Measurements from ENCODE around the gene RTRAF. TPM values are rescaled to one million over a fixed set of nuclear protein-coding genes. Genes with fewer than 3 reads are reported as not detected.

The RTRAF gene
- total RNA-seq, 2 experiments from 2014 or later, result 213 to 244 TPM

GRCh38 chr14:52023518-52023917 is 34.2 kb downstream of the RTRAF start:
- H3K27ac ChIP-seq (ENCODE audit: low read depth, low read length, poor library complexity, severe bottlenecking), result no peak overlapping the region
- H4K20me1 ChIP-seq (ENCODE audit: insufficient read depth, low read length), result no peaks in the 10 kb centered on the region
- intact Hi-C loops (cut with micrococcal nuclease; ENCODE audit: unreplicated experiment), result no loop called here
- H3K4me2 ChIP-seq (ENCODE audit: low read length), result no peak overlapping the region
- H3K4me3 ChIP-seq (ENCODE audit: low read depth, low read length, poor library complexity, severe bottlenecking), result no peak overlapping the region
- BruUV-seq (replicated peaks), result no TSS peak
- CTCF ChIA-PET (ENCODE audit: unreplicated experiment), result no interaction called here
- no peak overlapping the region for H2AFZ ChIP-seq (ENCODE audit: low read length)
- H3K79me2 ChIP-seq (ENCODE audit: insufficient read depth, low read depth, low read length), result no peaks in the 10 kb centered on the region
- H3K9me3 ChIP-seq (ENCODE audit: low read length), result no peaks in the 10 kb centered on the region
- no peaks in the 10 kb centered on the region for H3K36me3 ChIP-seq (ENCODE audit: insufficient read depth, low read length)
- H3K4me1 ChIP-seq (ENCODE audit: insufficient read depth, low read length, poor library complexity, severe bottlenecking), result no peaks in the 10 kb centered on the region
- no peaks in the 10 kb centered on the region for H3K9me2 ChIP-seq (ENCODE audit: insufficient read depth, low read length)
- DNase-seq (ENCODE audit: low spot score), result no peak
- TF ChIP-seq, protein P1, sequence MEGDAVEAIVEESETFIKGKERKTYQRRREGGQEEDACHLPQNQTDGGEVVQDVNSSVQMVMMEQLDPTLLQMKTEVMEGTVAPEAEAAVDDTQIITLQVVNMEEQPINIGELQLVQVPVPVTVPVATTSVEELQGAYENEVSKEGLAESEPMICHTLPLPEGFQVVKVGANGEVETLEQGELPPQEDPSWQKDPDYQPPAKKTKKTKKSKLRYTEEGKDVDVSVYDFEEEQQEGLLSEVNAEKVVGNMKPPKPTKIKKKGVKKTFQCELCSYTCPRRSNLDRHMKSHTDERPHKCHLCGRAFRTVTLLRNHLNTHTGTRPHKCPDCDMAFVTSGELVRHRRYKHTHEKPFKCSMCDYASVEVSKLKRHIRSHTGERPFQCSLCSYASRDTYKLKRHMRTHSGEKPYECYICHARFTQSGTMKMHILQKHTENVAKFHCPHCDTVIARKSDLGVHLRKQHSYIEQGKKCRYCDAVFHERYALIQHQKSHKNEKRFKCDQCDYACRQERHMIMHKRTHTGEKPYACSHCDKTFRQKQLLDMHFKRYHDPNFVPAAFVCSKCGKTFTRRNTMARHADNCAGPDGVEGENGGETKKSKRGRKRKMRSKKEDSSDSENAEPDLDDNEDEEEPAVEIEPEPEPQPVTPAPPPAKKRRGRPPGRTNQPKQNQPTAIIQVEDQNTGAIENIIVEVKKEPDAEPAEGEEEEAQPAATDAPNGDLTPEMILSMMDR (conservative IDR thresholded peaks at IDR 0.05; ENCODE audit: low read length), result no peak
- POLR2A ChIA-PET, result interaction anchor here (0.6 kb wide), 2 partner anchors 153 to 234 kb away, joined by 3 to 9 read pairs; no protein-coding TSS in a partner anchor

GRCh38 chr14:52025310-52025709 is 36.0 kb downstream of the RTRAF start:
- H3K79me2 ChIP-seq (ENCODE audit: insufficient read depth, low read depth, low read length), result no peaks in the 10 kb centered on the region
- TF ChIP-seq, protein P1 (conservative IDR thresholded peaks at IDR 0.05; ENCODE audit: low read length), result no peak
- no peak for TF ChIP-seq EZH2phosphoT487 (IDR thresholded peaks at IDR 0.05; ENCODE audit: borderline replicate concordance, low read depth, low read length)
- no peaks in the 10 kb centered on the region for H3K9me3 ChIP-seq (ENCODE audit: low read length)
- DNase-seq (ENCODE audit: low spot score), result no peak
- POLR2A ChIA-PET, result interaction anchor here (0.7 to 0.8 kb wide), 3 partner anchors 10 to 106 kb away, joined by 3 to 4 read pairs (median 3); no protein-coding TSS in a partner anchor
- no peak overlapping the region for H3K27ac ChIP-seq (ENCODE audit: low read depth, low read length, poor library complexity, severe bottlenecking)
- H3K4me3 ChIP-seq (ENCODE audit: low read depth, low read length, poor library complexity, severe bottlenecking), result no peak overlapping the region
- intact Hi-C loops (cut with micrococcal nuclease; ENCODE audit: unreplicated experiment), result no loop called here
- no peak overlapping the region for H2AFZ ChIP-seq (ENCODE audit: low read length)
- H4K20me1 ChIP-seq (ENCODE audit: insufficient read depth, low read length), result no peaks in the 10 kb centered on the region
- no peaks in the 10 kb centered on the region for H3K4me1 ChIP-seq (ENCODE audit: insufficient read depth, low read length, poor library complexity, severe bottlenecking)
- H3K36me3 ChIP-seq (ENCODE audit: insufficient read depth, low read length), result no peaks in the 10 kb centered on the region
- H3K4me2 ChIP-seq (ENCODE audit: low read length), result no peak overlapping the region
- CTCF ChIA-PET (ENCODE audit: unreplicated experiment), result no interaction called here
- no peaks in the 10 kb centered on the region for H3K9me2 ChIP-seq (ENCODE audit: insufficient read depth, low read length)
- no TSS peak for BruUV-seq (replicated peaks)

- H4K20me1 ChIP-seq (ENCODE audit: insufficient read depth, low read length), result no peaks in the 10 kb centered on the region
- no peak overlapping the region for H2AFZ ChIP-seq (ENCODE audit: low read length)
- intact Hi-C loops (cut with micrococcal nuclease; ENCODE audit: unreplicated experiment), result no loop called here
- no peaks in the 10 kb centered on the region for H3K9me2 ChIP-seq (ENCODE audit: insufficient read depth, low read length)
- no peaks in the 10 kb centered on the region for H3K36me3 ChIP-seq (ENCODE audit: insufficient read depth, low read length)
- POLR2A ChIA-PET, result interaction anchor here (0.8 kb wide), 1 partner anchor 105 kb away, joined by 3 read pairs; no protein-coding TSS in a partner anchor
- TF ChIP-seq EZH2phosphoT487 (IDR thresholded peaks at IDR 0.05; ENCODE audit: borderline replicate concordance, low read depth, low read length), result no peak
- TF ChIP-seq, protein P1 (conservative IDR thresholded peaks at IDR 0.05; ENCODE audit: low read length), result no peak
- H3K4me2 ChIP-seq (ENCODE audit: low read length), result no peak overlapping the region
- no peak overlapping the region for H3K27ac ChIP-seq (ENCODE audit: low read depth, low read length, poor library complexity, severe bottlenecking)
- no peak overlapping the region for H3K4me3 ChIP-seq (ENCODE audit: low read depth, low read length, poor library complexity, severe bottlenecking)
- H3K9me3 ChIP-seq (ENCODE audit: low read length), result no peaks in the 10 kb centered on the region
- BruUV-seq (replicated peaks), result no TSS peak
- H3K4me1 ChIP-seq (ENCODE audit: insufficient read depth, low read length, poor library complexity, severe bottlenecking), result no peaks in the 10 kb centered on the region
- CTCF ChIA-PET (ENCODE audit: unreplicated experiment), result no interaction called here
- no peaks in the 10 kb centered on the region for H3K79me2 ChIP-seq (ENCODE audit: insufficient read depth, low read depth, low read length)
- no peak for DNase-seq (ENCODE audit: low spot score)
Measured at GRCh38 chr14:52026017-52026660, 36.8 kb downstream of the RTRAF start.

Measured in OCI-LY7 (cell line).